ENCODE results near the gene RNF126. TPM values are rescaled to one million over a fixed set of nuclear protein-coding genes. Genes with fewer than 3 reads are reported as not detected.

RNF126 gene
- 1.0 and 2.2 TPM in 2 replicates for polyA plus RNA-seq

DNA sequence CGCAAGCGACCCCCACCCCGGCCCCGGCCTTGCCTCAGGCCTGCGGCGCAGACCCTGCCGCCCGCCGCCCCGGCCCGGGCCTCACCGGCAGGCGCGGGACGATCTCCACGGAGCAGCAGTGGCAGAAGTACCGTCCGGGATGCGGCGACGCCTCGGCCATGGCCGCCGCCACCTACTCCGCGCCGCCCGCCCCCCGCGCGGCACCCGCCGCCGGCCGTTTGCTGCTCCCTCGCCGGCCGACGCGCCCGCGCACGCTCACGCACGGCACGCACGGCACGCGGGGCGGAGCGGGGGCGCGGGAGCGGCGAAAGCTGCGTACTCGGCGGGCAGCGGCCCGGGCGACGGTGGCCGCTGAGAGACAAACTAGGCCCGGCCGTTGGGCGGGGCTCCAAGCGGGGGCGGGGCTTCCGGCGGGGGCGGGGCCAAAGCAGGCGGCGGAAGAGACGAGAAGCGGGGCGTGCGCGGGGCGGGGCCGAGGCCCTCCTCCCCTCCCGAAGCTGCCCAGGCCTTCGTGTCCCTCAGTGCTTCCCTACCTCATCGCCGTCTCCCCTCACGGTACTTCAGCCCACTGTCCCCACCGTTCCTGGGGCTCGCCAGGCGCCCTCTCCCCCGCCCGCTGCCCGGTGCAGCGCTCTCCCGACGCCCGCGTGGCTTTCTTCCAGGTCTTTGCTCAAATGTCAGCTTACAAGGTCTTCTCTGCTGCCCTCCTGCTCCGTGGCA lies at the start of gene RNF126:
TSS of gene RNF126 (minus strand) at position 253 of the 720 bp plus-strand sequence. CDS start at position 160, 93 bp downstream.

DNA sequence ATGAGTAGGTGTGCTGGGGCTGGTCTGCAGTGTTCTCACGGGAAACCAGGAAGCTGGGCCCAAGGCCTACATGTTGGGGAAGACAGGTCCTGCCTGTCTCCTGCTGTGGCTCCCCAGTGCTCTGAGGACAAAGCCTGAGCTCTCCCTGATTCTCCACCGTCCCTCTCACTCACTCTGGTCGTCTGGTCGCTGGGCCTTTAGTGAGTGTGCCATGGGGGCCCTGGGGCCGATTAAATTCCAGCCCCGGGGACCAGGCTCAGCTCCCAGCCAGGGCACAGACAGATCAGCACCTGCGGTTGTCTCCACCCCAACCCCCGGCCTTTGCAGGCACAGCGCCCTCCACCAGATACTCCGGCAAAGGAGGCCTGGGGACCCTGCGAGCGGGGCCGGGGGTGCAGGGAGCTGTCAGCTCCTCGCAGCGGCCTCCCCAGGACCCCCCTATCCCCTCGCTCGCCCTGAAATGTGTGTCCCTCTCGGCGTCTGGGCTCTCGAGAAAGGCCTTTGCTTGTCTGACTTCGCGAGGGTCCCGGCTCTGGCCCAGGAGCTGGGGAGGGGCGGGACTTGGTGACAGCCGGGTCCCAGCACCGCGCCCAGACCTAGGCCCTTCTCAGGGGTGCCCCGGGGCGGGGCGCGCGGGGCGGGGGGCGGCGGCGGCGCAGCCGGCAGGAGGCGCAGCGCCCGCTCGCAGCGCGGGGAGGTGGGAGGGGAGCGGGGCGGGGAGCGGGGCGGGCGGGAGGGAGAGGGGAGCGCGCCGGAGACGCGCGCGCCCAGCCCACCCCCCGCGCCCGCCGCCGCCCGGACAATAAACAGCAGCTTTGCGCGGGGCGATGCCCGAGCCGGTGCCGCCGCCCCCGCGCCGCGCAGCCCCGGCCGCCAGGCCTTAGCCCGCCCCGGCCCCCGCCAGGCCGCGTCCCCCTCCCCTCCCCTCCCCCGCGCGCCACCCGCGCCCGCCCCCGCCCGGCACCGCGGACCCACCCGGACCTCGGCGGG lies 45.4 kb upstream of the RNF126 start, which contains the start of gene PALM:
TSS of gene PALM (plus strand) at position 782 of the 990 bp plus-strand sequence. CDS start 212 bp downstream, outside the sequence.

DNA sequence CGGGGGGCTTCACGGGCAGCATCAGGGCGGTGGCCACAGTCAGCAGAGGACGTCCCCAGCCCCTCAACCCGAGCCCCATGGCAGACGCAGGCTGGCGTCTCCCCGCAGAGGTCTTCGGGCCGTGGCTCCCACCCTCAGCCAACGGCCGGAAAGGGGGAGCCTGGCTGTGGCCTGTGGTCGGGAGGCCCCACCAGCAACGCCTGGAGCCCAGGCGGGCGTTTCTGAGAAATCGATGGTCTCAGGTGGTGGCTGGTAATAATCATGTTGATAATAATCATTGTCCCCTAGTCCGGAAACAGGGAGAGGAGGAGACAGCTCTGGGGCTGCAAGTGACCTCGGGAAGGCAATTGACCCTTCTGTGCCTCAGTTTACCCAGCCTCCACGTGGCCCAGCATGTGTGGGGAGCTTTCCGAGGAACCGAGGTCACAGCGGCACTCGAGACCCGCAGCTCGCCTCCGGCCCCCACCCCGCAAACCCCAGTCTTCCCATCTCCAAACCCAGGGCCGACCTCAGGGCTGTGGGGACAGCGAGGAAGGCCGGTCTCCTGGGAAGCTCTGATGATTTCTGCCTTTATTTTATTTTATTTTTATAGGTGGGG lies 32.4 kb upstream of the RNF126 start, which contains the start of gene PRSS57:
TSS of gene PRSS57 (minus strand) at position 101 of the 598 bp plus-strand sequence. CDS start at position 79, 22 bp downstream.

DNA sequence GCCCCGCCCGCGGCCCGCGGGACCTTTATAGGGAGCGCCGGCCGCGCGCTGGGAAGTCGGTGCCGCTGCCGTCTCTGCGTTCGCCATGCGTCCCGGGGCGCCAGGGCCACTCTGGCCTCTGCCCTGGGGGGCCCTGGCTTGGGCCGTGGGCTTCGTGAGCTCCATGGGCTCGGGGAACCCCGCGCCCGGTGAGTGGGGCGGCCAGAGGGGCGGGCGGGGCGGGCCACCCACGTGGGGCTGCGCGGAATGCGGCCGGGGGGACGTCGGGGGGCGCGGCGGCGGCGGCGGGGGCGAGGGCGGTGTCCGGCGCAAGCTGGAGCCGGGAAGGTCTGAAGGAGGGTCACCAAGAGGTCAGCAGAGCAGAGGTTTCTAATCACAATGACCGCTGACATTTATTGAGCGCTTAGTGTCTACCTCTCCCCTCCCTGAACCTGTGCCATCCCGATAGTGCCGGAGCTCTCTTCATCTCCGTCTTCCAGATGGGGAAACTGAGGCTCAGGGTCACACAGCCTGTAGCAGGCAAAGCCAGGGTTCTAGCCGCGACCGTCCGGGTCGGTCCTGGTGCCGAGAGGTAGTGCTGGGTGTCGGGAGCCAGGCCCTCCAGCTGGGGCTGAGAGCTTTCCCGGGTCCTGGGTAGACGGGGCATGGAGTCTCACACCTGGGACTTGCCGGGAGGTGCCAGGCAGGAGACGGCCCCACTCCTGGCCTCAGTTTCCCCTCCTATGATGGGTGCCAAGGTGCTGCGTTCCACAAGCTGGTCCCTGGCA lies 13.5 kb upstream of the RNF126 start, which contains the start of gene FSTL3:
TSS of gene FSTL3 (plus strand) at position 54 of the 767 bp plus-strand sequence. CDS start at position 86, 32 bp downstream.

DNA sequence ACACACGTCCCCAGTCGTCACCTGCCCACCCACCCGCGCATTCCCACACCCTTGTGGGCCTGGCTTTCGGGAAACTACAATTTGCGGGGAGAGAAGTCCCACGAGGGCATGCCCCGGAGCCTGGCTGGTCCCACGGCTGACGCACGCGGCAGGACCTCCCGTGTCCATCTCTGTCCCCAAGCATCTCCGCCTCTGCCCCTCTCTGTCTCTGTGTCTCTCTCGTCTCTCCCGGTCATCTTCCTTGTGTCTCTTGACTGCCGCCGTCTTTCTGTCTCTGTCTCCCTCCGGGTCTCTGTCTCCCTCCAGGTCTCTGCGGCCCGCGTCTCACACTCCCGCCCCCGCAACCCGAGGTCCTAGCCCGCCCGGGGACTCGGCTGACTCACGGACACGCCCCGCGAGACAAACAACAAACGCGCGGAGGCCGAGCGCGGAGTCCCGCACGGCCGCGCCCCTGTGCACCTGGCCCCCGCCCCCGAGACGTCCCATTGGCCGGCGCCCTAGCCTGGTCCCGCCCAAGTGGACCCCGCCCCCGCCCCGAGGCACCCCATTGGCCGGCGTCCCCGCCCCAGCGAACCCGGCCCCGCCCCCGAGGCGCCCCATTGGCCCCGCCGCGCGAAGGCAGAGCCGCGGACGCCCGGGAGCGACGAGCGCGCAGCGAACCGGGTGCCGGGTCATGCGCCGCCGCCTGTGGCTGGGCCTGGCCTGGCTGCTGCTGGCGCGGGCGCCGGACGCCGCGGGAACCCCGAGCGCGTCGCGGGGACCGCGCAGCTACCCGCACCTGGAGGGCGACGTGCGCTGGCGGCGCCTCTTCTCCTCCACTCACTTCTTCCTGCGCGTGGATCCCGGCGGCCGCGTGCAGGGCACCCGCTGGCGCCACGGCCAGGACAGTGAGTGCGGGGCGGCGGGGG lies 23.5 kb downstream of the RNF126 start, which contains the start of gene FGF22:
TSS of gene FGF22 (plus strand) at position 627 of the 908 bp plus-strand sequence. CDS start at position 674, 47 bp downstream.

DNA sequence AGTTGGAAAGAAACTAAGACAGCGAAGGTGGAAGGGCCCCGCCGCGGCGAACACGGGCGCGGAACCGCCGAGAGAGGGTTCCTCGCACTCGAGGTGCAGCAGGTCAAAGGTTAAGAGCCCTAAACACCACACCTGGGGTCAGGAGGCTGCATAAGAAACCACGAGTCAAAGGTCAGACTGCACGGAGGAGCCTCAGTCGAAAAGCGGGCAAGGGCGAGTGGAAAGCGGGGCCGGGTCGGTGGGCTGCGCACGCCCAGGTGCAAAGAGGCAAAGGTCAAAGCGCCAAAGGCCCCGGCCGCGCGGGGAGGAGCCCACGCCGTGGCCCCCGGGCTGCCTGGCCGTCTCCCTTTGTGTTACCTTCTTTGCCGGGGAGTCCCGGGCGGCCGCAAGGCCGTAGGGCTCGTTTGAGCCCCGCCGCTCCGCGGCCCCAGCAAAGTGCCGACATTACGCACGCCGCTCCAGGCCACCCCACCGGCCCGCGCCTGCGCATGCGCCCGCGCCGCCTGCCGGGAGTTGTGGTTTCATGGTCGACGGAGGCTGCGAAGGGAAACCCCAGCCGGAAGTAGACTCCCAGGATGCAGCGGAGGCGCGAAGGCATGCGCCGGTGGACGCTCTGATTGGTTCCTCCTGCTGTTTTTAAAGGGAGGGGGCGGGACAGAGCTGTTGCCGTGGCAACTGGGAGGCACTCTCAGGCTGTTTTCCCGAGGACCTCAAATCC lies 29.8 kb downstream of the RNF126 start, which contains the start of gene POLRMT:
TSS of gene POLRMT (minus strand) at position 470 of the 718 bp plus-strand sequence. CDS start at position 445, 25 bp downstream.

Other genes starting within 250 kb of the RNF126 start
- 1.2 TPM in 1 of 2 replicates, not detected in the other for gene SHC2, start 202.2 kb downstream of the RNF126 start, polyA plus RNA-seq
- gene MADCAM1, start 166.7 kb downstream of the RNF126 start, polyA plus RNA-seq, result not detected in 2 replicates
- not detected in 2 replicates for gene TPGS1, start 155.7 kb downstream of the RNF126 start, polyA plus RNA-seq
- gene CDC34, start 131.5 kb downstream of the RNF126 start, polyA plus RNA-seq, result 0.77 and 2.1 TPM in 2 replicates
- gene GZMM, start 119.2 kb downstream of the RNF126 start, polyA plus RNA-seq, result not detected in 2 replicates
- 83.4 and 114 TPM in 2 replicates for gene BSG, start 90.6 kb downstream of the RNF126 start, polyA plus RNA-seq
- 0.38 TPM in 1 of 2 replicates, not detected in the other for gene HCN2, start 73.3 kb downstream of the RNF126 start, polyA plus RNA-seq
- 29.3 and 57.2 TPM in 2 replicates for gene POLRMT, start 29.7 kb downstream of the RNF126 start, polyA plus RNA-seq
- gene FGF22, start 23.3 kb downstream of the RNF126 start, polyA plus RNA-seq, result 0.26 TPM in 1 of 2 replicates, not detected in the other
- gene FSTL3, start 13.2 kb upstream of the RNF126 start, polyA plus RNA-seq, result 1.2 TPM in 1 of 2 replicates, not detected in the other
- not detected in 2 replicates for gene PRSS57, start 32.2 kb upstream of the RNF126 start, polyA plus RNA-seq
- 0.28 and 0.99 TPM in 2 replicates for gene PALM, start 45.7 kb upstream of the RNF126 start, polyA plus RNA-seq
- not detected in 2 replicates for gene MISP, start 87.9 kb upstream of the RNF126 start, polyA plus RNA-seq
- gene PTBP1, start 134.2 kb upstream of the RNF126 start, polyA plus RNA-seq, result 0.62 and 0.71 TPM in 2 replicates
- 1.2 TPM in 1 of 2 replicates, not detected in the other for gene PLPPR3, start 158.7 kb upstream of the RNF126 start, polyA plus RNA-seq
- not detected in 2 replicates for gene AZU1, start 164.6 kb upstream of the RNF126 start, polyA plus RNA-seq
- gene PRTN3, start 177.8 kb upstream of the RNF126 start, polyA plus RNA-seq, result not detected in 2 replicates
- not detected in 2 replicates for gene ELANE, start 189.1 kb upstream of the RNF126 start, polyA plus RNA-seq
- gene CFD, start 196.4 kb upstream of the RNF126 start, polyA plus RNA-seq, result 0.34 and 0.60 TPM in 2 replicates
- 3.6 and 15.3 TPM in 2 replicates for gene MED16, start 230.0 kb upstream of the RNF126 start, polyA plus RNA-seq
- not detected in 2 replicates for gene RNU6-9, start 230.3 kb upstream of the RNF126 start, polyA plus RNA-seq

All from Purkinje cell (primary cell).